ENCODE measurements around the gene SGMS1.
"Not testable (repeated sequence)": the region's sequence is repeated elsewhere in the genome, so short reads cannot be mapped to it uniquely, and the experiment has no call there.

GRCh38 chr10:50671645-50672044 is 47.9 kb upstream of the SGMS1 start:
- TF ChIP-seq, protein P1, sequence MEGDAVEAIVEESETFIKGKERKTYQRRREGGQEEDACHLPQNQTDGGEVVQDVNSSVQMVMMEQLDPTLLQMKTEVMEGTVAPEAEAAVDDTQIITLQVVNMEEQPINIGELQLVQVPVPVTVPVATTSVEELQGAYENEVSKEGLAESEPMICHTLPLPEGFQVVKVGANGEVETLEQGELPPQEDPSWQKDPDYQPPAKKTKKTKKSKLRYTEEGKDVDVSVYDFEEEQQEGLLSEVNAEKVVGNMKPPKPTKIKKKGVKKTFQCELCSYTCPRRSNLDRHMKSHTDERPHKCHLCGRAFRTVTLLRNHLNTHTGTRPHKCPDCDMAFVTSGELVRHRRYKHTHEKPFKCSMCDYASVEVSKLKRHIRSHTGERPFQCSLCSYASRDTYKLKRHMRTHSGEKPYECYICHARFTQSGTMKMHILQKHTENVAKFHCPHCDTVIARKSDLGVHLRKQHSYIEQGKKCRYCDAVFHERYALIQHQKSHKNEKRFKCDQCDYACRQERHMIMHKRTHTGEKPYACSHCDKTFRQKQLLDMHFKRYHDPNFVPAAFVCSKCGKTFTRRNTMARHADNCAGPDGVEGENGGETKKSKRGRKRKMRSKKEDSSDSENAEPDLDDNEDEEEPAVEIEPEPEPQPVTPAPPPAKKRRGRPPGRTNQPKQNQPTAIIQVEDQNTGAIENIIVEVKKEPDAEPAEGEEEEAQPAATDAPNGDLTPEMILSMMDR (optimal IDR thresholded peaks at IDR 0.05 in 1 of 3, IDR thresholded peaks at IDR 0.05 in 1 of 3, conservative IDR thresholded peaks at IDR 0.05 in 1 of 3; ENCODE audit: extremely low read depth in 1 of 3, insufficient read depth in 2 of 3, low read length in 3 of 3), result not testable (repeated sequence)
- TF ChIP-seq EZH2 (IDR thresholded peaks at IDR 0.05; ENCODE audit: low read length), result not testable (repeated sequence)
